Measurements from ENCODE around the gene DCC. TPM values are rescaled to one million over a fixed set of nuclear protein-coding genes. Genes with fewer than 3 reads are reported as not detected.

DCC gene
- total RNA-seq, 1 experiment from 2014 or later = not detected

- no peaks in the 10 kb centered on the region for H3F3A ChIP-seq (ENCODE audit: insufficient read depth, low read depth)
- no peaks in the 10 kb centered on the region for H3K36me3 ChIP-seq (ENCODE audit: low read depth)
- H3K4me2 ChIP-seq = no peak overlapping the region
- H3K4me1 ChIP-seq (replicated peaks; ENCODE audit: insufficient read depth) = no peaks in the 10 kb centered on the region
- H3K79me2 ChIP-seq (ENCODE audit: low read depth) = no peaks in the 10 kb centered on the region
- BruUV-seq (replicated peaks) = no TSS peak
- H3K9me3 ChIP-seq (ENCODE audit: insufficient read depth, low read depth) = no peaks in the 10 kb centered on the region
- H3K4me3 ChIP-seq = no peak overlapping the region
- no peak for DNase-seq
- no peak overlapping the region for H2AFZ ChIP-seq
- ChIA-PET POLR2A (ENCODE audit: unreplicated experiment) (no interaction called here), CTCF (no interaction called here)
- no peaks in the 10 kb centered on the region for H4K20me1 ChIP-seq (ENCODE audit: insufficient read depth)
- intact Hi-C loops (cut with micrococcal nuclease; ENCODE audit: unreplicated experiment) = no loop called here
- H3K27ac ChIP-seq = no peak overlapping the region
- H3K27me3 ChIP-seq (ENCODE audit: insufficient read depth, low read depth) = no peaks in the 10 kb centered on the region
- no peaks in the 10 kb centered on the region for H3K9me2 ChIP-seq (ENCODE audit: insufficient read depth)
- no peak for TF ChIP-seq EZH2 (IDR thresholded peaks at IDR 0.05; ENCODE audit: low read depth)
- no peak for TF ChIP-seq CTCF (conservative IDR thresholded peaks at IDR 0.05)
Observed at GRCh38 chr18:53139746-53140500, 799.9 kb downstream of the DCC start.

GRCh38 chr18:53142005-53142404, 802.0 kb downstream of the DCC start:
- H3K36me3 ChIP-seq (ENCODE audit: low read depth) = no peaks in the 10 kb centered on the region
- H3K27ac ChIP-seq = no peak overlapping the region
- no peaks in the 10 kb centered on the region for H3K27me3 ChIP-seq (ENCODE audit: insufficient read depth, low read depth)
- no peak for TF ChIP-seq CTCF (conservative IDR thresholded peaks at IDR 0.05)
- TF ChIP-seq EZH2 (IDR thresholded peaks at IDR 0.05; ENCODE audit: low read depth) = no peak
- no peak overlapping the region for H2AFZ ChIP-seq
- no TSS peak for BruUV-seq (replicated peaks)
- no peak for DNase-seq
- no peaks in the 10 kb centered on the region for H3F3A ChIP-seq (ENCODE audit: insufficient read depth, low read depth)
- H3K9me3 ChIP-seq (ENCODE audit: insufficient read depth, low read depth) = no peaks in the 10 kb centered on the region
- H3K4me1 ChIP-seq (replicated peaks; ENCODE audit: insufficient read depth) = no peaks in the 10 kb centered on the region
- no peak overlapping the region for H3K4me3 ChIP-seq
- no peaks in the 10 kb centered on the region for H3K79me2 ChIP-seq (ENCODE audit: low read depth)
- POLR2A ChIA-PET (ENCODE audit: unreplicated experiment) = no interaction called here
- no peaks in the 10 kb centered on the region for H4K20me1 ChIP-seq (ENCODE audit: insufficient read depth)
- CTCF ChIA-PET = no interaction called here
- H3K9me2 ChIP-seq (ENCODE audit: insufficient read depth) = no peaks in the 10 kb centered on the region
- no peak overlapping the region for H3K4me2 ChIP-seq
- intact Hi-C loops (cut with micrococcal nuclease; ENCODE audit: unreplicated experiment) = no loop called here

- Histone ChIP-seq H3K9me2 (ENCODE audit: insufficient read depth) (no peaks in the 10 kb centered on the region), H3F3A (ENCODE audit: insufficient read depth, low read depth) (no peaks in the 10 kb centered on the region), H2AFZ (no peak overlapping the region), H3K36me3 (ENCODE audit: low read depth) (no peaks in the 10 kb centered on the region), H3K4me2 (no peak overlapping the region), H3K4me3 (no peak overlapping the region), H3K9me3 (ENCODE audit: insufficient read depth, low read depth) (no peaks in the 10 kb centered on the region), H3K27ac (no peak overlapping the region), H3K4me1 (replicated peaks; ENCODE audit: insufficient read depth) (no peaks in the 10 kb centered on the region), H4K20me1 (ENCODE audit: insufficient read depth) (no peaks in the 10 kb centered on the region), H3K79me2 (ENCODE audit: low read depth) (no peaks in the 10 kb centered on the region), H3K27me3 (ENCODE audit: insufficient read depth, low read depth) (no peaks in the 10 kb centered on the region)
- intact Hi-C loops (cut with micrococcal nuclease; ENCODE audit: unreplicated experiment) = no loop called here
- POLR2A ChIA-PET (ENCODE audit: unreplicated experiment) = no interaction called here
- no TSS peak for BruUV-seq (replicated peaks)
- no peak for DNase-seq
- CTCF ChIA-PET = no interaction called here
- no peak for TF ChIP-seq CTCF (conservative IDR thresholded peaks at IDR 0.05)
- no peak for TF ChIP-seq EZH2 (IDR thresholded peaks at IDR 0.05; ENCODE audit: low read depth)
Observed at GRCh38 chr18:53147472-53147871, 807.5 kb downstream of the DCC start.

All from PC-9 (cell line).